Cardiac muscle cell (in vitro differentiated cells and primary cell): Measurements from ENCODE around the gene MBTPS2. TPM values are rescaled to one million over a fixed set of nuclear protein-coding genes. Genes with fewer than 3 reads are reported as not detected.

Experiments
- DNase-seq, 2 donors: peaks; one replicate each; pipeline versions ENCODE4 v3.0.0 to v3.0.0-alpha.2; 2010 to 2017; ENCODE audit warnings: low read depth in 1 of 2, low spot score in 1 of 2
- H3K27ac ChIP-seq: fragments of 200-600 bp; sonication (generic); 2 replicates; pipeline ENCODE4 v1.5.1; 2016
- H3K27me3 ChIP-seq: fragments of 200-600 bp; sonication (generic); 2 replicates; pipeline ENCODE4 v1.6.0; 2016; ENCODE audit warnings: control low read depth
- H3K36me3 ChIP-seq: fragments of 200-600 bp; sonication (generic); 2 replicates; pipeline ENCODE4 v1.5.1; 2016; ENCODE audit warnings: control low read depth
- H3K4me1 ChIP-seq: fragments of 200-600 bp; sonication (generic); 2 replicates; pipeline ENCODE4 v1.8.1; 2017; ENCODE audit warnings: low read depth, mild to moderate bottlenecking, mixed run types
- H3K4me3 ChIP-seq: fragments of 200-600 bp; sonication (generic); 2 replicates; pipeline ENCODE4 v1.5.1; 2016; ENCODE audit warnings: mild to moderate bottlenecking
- H3K9me3 ChIP-seq: fragments of 200-600 bp; sonication (generic); 2 replicates; pipeline ENCODE4 v1.5.1; 2017; ENCODE audit warnings: low read depth, mild to moderate bottlenecking, control low read depth
- polyA plus RNA-seq: library from polyadenylated mRNA; unstranded; fragments of >200 nt; fragmentation: Nextera tagmentation; extraction: Ambion mirVana; gene quantifications from 2 replicates; pipeline ENCODE4 v1.2.1, GENCODE V29; 2016
- total RNA-seq: library from RNA; depleted of rRNA; stranded (reverse); fragments of >200 nt; gene quantifications from 2 replicates; pipeline ENCODE4 v1.2.3, GENCODE V29; 2016
- TF ChIP-seq, protein P1 (sequence below): IDR thresholded peaks from 2 replicates; pipeline ENCODE4 v1.5.1; 2012; ENCODE audit warnings: low read depth, mild to moderate bottlenecking, low read length

MBTPS2 gene
- total RNA-seq (4.7 and 9.1 TPM in 2 replicates), polyA plus RNA-seq (20.5 and 29.4 TPM in 2 replicates)

DNA sequence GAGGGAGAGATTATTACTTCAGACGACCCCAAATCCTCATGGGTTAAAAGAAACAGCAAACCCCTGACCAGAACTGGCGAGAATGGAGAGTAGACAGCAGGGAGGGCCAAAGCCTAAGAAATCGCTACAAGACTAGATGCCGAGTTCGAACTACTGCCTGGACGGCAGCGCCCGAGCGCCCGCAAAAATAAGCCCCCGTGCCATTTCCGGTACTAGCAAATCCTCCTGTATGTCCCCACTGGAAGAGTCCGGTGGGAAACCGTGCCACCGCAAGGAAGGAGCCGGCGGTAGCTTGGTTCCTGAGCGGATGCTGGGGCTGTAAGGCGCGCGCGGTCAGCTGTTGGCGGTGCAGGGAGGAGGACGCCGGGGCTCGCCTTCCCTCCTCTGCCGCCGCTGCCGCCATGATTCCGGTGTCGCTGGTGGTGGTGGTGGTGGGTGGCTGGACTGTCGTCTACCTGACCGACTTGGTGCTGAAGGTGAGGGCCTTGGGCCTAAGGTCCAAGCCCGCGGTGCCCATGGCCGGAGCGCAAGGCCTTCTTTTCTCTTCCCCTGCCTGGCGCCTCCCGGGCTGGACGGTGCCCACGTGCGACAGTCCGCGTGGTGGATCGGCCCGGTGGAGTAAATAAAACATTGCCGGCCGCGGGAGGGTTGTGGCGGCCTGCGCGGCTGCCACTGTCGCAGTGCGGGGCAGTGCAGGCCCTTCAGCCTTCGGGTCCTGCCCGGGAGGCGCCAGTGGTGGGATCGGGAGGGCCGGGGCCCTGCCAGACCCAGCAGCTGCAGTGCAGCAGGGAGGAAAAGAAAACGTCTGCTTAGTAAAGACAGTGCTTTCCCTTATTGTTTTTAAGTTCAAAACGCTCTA, at the start of gene MBTPS2:
Gene MBTPS2, plus strand, starts transcription at position 284 of the 859 bp plus-strand sequence. Its CDS starts 118 bp downstream, at position 402.
- Histone ChIP-seq H3K4me1 (no peaks in the 10 kb centered on the region), H3K4me3 (peak within 1 kb of the TSS; percentile 49), H3K36me3 (peaks cover 3% of the 10 kb centered on the region), H3K27me3 (no peaks in the 10 kb centered on the region), H3K27ac (peak within 1 kb of the TSS; percentile 76), H3K9me3 (no peaks in the 10 kb centered on the region)
- TF ChIP-seq, protein P1, sequence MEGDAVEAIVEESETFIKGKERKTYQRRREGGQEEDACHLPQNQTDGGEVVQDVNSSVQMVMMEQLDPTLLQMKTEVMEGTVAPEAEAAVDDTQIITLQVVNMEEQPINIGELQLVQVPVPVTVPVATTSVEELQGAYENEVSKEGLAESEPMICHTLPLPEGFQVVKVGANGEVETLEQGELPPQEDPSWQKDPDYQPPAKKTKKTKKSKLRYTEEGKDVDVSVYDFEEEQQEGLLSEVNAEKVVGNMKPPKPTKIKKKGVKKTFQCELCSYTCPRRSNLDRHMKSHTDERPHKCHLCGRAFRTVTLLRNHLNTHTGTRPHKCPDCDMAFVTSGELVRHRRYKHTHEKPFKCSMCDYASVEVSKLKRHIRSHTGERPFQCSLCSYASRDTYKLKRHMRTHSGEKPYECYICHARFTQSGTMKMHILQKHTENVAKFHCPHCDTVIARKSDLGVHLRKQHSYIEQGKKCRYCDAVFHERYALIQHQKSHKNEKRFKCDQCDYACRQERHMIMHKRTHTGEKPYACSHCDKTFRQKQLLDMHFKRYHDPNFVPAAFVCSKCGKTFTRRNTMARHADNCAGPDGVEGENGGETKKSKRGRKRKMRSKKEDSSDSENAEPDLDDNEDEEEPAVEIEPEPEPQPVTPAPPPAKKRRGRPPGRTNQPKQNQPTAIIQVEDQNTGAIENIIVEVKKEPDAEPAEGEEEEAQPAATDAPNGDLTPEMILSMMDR: no peak
- DNase-seq: peak; percentile 79 to 92

DNA sequence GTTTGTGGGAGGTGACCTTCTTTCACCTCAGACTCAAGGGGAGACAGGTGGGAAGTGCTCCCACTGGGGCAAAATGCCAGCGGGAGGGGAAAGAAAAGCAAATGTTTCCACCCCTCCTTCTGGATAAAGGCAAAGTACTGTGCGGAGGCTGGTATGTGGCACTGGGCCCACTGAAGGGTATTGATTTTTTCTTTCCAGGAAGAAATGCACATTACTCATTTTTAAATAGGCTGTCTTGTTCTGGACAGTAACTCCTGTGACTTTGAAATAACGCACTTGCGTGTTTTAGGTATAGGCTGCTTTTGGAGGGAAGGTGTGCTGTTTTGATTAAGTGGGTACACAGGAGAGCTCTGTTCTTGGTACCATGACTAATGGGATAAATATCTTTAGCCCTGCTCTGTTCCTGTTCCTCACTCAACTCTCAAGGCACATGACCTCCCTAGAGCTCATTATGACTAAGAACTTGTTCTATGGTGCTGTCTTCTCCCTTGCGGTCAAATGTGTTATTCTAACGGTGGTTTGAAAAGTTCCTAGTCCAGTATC, 40.7 kb upstream of the MBTPS2 start:
- Histone ChIP-seq H3K36me3 (no peaks in the 10 kb centered on the region), H3K9me3 (no peaks in the 10 kb centered on the region), H3K27ac (no peak overlapping the region), H3K4me3 (no peak overlapping the region), H3K4me1 (peaks cover 20% of the 10 kb centered on the region), H3K27me3 (no peaks in the 10 kb centered on the region)
- TF ChIP-seq, protein P1: no peak
- peak in 1 of 2 donors; percentile 9 for DNase-seq

DNA sequence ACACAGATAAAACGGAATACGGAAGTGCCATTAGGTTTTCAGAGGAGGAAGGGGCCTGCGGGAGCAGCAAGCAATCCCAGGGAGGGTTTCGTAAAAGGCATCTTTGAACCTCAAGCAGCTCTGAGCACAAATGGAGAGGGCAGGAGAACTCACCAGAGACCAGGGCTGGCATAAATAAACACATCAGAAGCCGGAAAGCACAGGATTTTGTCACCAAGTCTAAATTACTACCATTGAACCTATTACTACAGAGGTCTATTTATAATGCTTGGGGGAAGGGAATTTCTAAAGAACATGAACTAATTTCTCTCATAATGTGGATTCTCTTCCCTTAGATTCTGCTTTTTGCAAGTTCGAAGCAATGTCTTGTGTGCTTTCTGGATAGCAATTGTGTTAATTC, 39.6 kb upstream of the MBTPS2 start:
- H3K36me3 ChIP-seq: no peaks in the 10 kb centered on the region
- TF ChIP-seq, protein P1: no peak
- no peak for DNase-seq
- H3K9me3 ChIP-seq: no peaks in the 10 kb centered on the region
- no peak overlapping the region for H3K27ac ChIP-seq
- H3K4me1 ChIP-seq: peaks cover 20% of the 10 kb centered on the region
- H3K27me3 ChIP-seq: no peaks in the 10 kb centered on the region
- H3K4me3 ChIP-seq: no peak overlapping the region

DNA sequence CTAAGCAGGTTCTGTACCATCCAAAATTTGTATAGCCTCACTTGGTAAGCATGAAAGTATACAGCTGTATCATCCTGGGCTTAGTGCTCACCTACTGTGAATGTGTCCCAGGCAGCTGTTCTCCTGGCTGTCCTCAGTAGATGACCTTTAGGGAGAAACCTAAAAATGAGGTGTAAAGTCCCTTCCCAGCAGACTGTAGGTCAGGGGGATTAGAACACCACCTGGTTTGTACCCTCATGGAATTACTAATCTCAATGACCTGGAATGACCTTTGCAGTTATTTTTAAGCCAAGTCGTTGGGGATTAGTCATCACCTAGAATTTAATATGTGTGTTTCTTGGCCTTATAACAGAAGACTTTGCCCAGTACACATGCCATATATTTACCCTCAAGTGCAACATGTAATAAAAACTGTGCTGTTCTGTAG, 39.1 kb upstream of the MBTPS2 start:
- Histone ChIP-seq H3K9me3 (no peaks in the 10 kb centered on the region), H3K27ac (no peak overlapping the region), H3K27me3 (no peaks in the 10 kb centered on the region), H3K36me3 (no peaks in the 10 kb centered on the region), H3K4me1 (peaks cover 20% of the 10 kb centered on the region), H3K4me3 (no peak overlapping the region)
- no peak for DNase-seq
- TF ChIP-seq, protein P1: no peak

DNA sequence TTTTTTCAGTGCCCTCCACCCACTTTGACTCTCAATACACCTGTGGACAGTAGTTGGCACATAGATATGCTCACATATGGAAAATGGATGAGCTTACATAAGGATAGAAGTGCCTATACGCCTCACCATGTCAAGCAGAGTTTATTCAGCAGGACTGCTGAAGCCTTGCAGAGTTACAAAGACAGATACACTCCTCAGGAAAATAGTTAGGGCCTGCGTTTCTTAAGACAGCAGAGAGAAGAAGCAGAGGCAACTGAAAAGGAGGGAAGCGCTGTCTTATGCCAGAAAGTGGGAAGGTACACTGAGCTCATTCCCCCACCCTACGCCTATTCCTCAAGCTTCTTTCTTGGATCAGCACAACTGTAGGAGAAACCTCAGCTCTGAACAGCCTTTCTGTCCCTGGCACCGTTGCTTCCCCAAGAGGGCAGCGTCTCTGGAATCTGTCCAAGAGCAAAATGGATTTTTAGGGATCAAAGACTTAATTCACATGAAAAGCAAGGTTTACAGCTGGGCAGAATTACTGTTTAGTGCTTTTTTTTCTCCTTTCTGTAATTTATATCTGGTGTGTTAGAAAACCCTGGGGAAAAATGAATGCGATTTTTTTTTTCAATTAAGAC, 37.3 kb upstream of the MBTPS2 start:
- Histone ChIP-seq H3K36me3 (no peaks in the 10 kb centered on the region), H3K27me3 (no peaks in the 10 kb centered on the region), H3K9me3 (no peaks in the 10 kb centered on the region), H3K4me3 (no peak overlapping the region), H3K4me1 (peaks cover 20% of the 10 kb centered on the region), H3K27ac (no peak overlapping the region)
- TF ChIP-seq, protein P1: no peak
- peak in 1 of 2 donors; percentile 21 for DNase-seq
